ENCODE measurements around the gene CCDC74B. TPM values are rescaled to one million over a fixed set of nuclear protein-coding genes. Genes with fewer than 3 reads are reported as not detected.
"Not testable (repeated sequence)": the region's sequence is repeated elsewhere in the genome, so short reads cannot be mapped to it uniquely, and the experiment has no call there.

The CCDC74B gene
- total RNA-seq, 4 donors from 2014 or later, result 0.55 to 1.8 (median 1.4) TPM; not detected in 1

DNA sequence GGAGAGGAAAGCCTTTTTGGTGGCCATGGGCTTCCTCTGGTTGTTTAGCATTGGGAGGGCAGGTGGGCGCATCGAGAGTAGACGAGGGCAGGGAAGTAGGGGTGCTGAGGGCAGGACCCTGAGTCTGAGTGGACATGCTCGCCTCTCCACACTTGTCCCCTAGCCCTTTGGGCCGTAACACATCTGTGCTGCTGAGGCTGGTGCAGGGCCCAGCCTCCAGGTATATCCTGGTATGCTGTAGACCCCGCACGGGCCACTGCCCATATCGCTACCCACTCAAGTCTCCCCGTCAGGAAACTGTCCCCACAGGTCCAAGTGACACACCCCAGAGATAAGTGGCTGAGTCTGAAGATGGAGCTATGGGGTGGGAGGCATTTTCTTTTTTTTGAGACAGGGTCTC is 13.7 kb upstream of the CCDC74B start:
- in situ Hi-C loops (cut with MboI; ENCODE audit: low pct_ligation_motif_present in 1 of 4, low pct_unique_long_range_greater_than_20kb in 1 of 4, low sequenced_read_pairs in 3 of 4), result loop anchor here in 2 of 4 donors (25.0 kb wide), 1 partner anchor 179 kb away; the partner anchor contains the start of gene IMP4 (in 2 of the 2)
- Histone ChIP-seq H3K36me3 (peaks cover 0 to 8% (median 1%) of the 10 kb centered on the region in 4 donors), H3K9me3 (no peaks in the 10 kb centered on the region), H3K4me3 (no peak overlapping the region), H3K4me1 (no peaks in the 10 kb centered on the region), H3K27me3 (no peaks in the 10 kb centered on the region), H3K27ac (no peak overlapping the region)
- TF ChIP-seq POLR2A (IDR thresholded peaks at IDR 0.05) (no peak), POLR2AphosphoS5 (IDR thresholded peaks at IDR 0.05) (no peak), EP300 (IDR thresholded peaks at IDR 0.05; ENCODE audit: low read depth) (no peak)
- TF ChIP-seq, protein P1, sequence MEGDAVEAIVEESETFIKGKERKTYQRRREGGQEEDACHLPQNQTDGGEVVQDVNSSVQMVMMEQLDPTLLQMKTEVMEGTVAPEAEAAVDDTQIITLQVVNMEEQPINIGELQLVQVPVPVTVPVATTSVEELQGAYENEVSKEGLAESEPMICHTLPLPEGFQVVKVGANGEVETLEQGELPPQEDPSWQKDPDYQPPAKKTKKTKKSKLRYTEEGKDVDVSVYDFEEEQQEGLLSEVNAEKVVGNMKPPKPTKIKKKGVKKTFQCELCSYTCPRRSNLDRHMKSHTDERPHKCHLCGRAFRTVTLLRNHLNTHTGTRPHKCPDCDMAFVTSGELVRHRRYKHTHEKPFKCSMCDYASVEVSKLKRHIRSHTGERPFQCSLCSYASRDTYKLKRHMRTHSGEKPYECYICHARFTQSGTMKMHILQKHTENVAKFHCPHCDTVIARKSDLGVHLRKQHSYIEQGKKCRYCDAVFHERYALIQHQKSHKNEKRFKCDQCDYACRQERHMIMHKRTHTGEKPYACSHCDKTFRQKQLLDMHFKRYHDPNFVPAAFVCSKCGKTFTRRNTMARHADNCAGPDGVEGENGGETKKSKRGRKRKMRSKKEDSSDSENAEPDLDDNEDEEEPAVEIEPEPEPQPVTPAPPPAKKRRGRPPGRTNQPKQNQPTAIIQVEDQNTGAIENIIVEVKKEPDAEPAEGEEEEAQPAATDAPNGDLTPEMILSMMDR (IDR thresholded peaks at IDR 0.05), result no peak
- no peak for DNase-seq
- WGBS, 2 donors (ENCODE audit: low coverage in 1 of 2), result 87% methylated on average over 9 of the region's 9 CpGs; no CpG with 5 or more reads in 1 of the 2 donors
- intact Hi-C loops (cut with DNase I; ENCODE audit: low total_unique reads), result no loop called here

DNA sequence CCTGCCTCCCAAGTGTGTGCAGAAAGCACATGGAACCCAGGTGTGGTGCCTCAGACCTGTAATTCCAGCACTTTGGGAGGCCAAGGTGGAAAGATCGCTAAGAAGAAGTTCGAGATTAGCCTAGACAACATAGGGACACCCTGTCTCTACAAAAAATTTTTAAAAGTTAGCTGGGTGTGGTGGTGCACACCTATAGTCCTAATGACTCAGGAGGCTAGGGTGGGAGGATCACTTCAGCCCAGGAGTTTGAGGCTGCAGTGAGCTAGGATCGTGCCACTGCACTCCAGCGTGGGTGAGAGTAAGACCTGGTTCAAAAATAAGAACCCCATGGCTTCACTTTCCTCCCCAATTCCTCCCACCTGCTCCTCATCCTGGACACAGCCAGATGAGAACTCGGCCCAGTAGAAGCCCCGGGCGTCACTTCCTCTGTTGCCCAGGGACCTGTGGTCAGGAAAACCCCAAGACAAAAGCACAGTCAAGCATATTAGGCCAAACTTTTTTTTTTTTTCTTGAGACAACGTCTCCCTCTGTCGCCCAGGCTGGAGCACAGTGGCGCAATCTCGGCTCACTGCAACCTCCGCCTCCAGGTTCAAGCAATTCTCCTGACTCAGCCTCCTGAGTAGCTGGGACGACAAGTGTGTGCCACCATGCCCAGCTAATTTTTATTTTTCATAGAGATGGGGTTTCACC is 13.1 kb upstream of the CCDC74B start:
- in situ Hi-C loops (cut with MboI; ENCODE audit: low pct_ligation_motif_present in 1 of 4, low pct_unique_long_range_greater_than_20kb in 1 of 4, low sequenced_read_pairs in 3 of 4), result loop anchor here in 2 of 4 donors (25.0 kb wide), 1 partner anchor 179 kb away; the partner anchor contains the start of gene IMP4 (in 2 of the 2)
- DNase-seq; H3K27ac ChIP-seq; H3K4me3 ChIP-seq; H3K4me1 ChIP-seq; H3K36me3 ChIP-seq; H3K27me3 ChIP-seq; intact Hi-C loops (cut with DNase I; ENCODE audit: low total_unique reads); H3K9me3 ChIP-seq: not testable (repeated sequence)
- WGBS, 2 donors (ENCODE audit: low coverage in 1 of 2), result 73 to 78% methylated on average over 7 to 12 of the region's 13 CpGs

DNA sequence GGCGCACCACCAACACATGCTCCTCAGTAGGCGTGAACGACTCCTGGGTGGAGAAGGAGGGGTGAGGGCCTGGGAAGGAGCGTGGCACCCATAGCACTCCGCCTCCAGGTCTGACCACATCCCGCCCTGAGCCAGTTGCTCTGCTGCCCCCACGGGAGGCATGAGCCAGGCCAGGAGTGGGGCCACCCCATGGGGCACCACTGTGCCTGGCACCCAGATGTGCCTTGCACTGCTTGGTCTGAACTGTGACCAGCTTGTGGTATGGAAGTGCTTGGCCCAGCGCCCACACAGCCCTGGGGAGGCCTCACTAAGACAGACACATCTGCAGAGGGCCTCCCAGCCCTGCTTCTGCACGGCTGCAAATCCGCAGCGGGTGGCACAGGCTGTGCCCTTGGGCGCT is 12.4 kb upstream of the CCDC74B start:
- H3K4me1 ChIP-seq; H3K36me3 ChIP-seq; H3K9me3 ChIP-seq; intact Hi-C loops (cut with DNase I; ENCODE audit: low total_unique reads); H3K27ac ChIP-seq; DNase-seq; H3K27me3 ChIP-seq; H3K4me3 ChIP-seq: not testable (repeated sequence)
- in situ Hi-C loops (cut with MboI; ENCODE audit: low pct_ligation_motif_present in 1 of 4, low pct_unique_long_range_greater_than_20kb in 1 of 4, low sequenced_read_pairs in 3 of 4), result loop anchor here in 2 of 4 donors (25.0 kb wide), 1 partner anchor 180 kb away; the partner anchor contains the start of gene IMP4 (in 2 of the 2)
- 81% methylated on average over 6 of the region's 12 CpGs; no CpG with 5 or more reads in 1 of the 2 donors for WGBS, 2 donors (ENCODE audit: low coverage in 1 of 2)

DNA sequence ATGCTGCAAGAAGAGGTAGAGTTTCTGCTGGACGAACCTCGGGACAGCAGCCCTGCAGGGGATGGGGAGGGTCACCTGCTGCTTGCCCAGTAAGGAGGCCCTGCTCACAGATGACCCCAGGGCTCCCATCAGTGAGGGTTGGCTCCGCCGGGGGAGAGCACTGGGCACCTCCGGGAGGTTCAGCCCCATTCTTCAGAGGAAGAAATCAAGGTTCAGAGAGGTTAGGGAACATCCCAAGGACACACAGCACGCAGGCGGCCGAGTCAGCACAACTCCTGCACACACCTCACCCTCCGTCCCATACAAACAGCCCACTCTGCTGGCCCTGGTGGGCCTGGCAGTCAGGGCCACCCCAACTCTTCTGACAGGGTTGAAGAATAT is 11.7 kb upstream of the CCDC74B start:
- DNase-seq, result no peak
- H3K9me3 ChIP-seq, result no peaks in the 10 kb centered on the region
- WGBS, 2 donors (ENCODE audit: low coverage in 1 of 2), result 91% methylated on average over 9 of the region's 9 CpGs; no CpG with 5 or more reads in 1 of the 2 donors
- TF ChIP-seq POLR2A (IDR thresholded peaks at IDR 0.05) (no peak), POLR2AphosphoS5 (IDR thresholded peaks at IDR 0.05) (no peak), EP300 (IDR thresholded peaks at IDR 0.05; ENCODE audit: low read depth) (no peak)
- TF ChIP-seq, protein P1 (IDR thresholded peaks at IDR 0.05), result no peak
- H3K4me3 ChIP-seq, result no peak overlapping the region
- H3K4me1 ChIP-seq, result no peaks in the 10 kb centered on the region
- in situ Hi-C loops (cut with MboI; ENCODE audit: low pct_ligation_motif_present in 1 of 4, low pct_unique_long_range_greater_than_20kb in 1 of 4, low sequenced_read_pairs in 3 of 4) (loop anchor here in 2 of 4 donors (25.0 kb wide), 1 partner anchor 181 kb away; the partner anchor contains the start of gene IMP4 (in 2 of the 2)), intact Hi-C loops (cut with DNase I; ENCODE audit: low total_unique reads) (no loop called here)
- no peaks in the 10 kb centered on the region for H3K36me3 ChIP-seq
- H3K27me3 ChIP-seq, result no peaks in the 10 kb centered on the region
- H3K27ac ChIP-seq, result no peak overlapping the region

DNA sequence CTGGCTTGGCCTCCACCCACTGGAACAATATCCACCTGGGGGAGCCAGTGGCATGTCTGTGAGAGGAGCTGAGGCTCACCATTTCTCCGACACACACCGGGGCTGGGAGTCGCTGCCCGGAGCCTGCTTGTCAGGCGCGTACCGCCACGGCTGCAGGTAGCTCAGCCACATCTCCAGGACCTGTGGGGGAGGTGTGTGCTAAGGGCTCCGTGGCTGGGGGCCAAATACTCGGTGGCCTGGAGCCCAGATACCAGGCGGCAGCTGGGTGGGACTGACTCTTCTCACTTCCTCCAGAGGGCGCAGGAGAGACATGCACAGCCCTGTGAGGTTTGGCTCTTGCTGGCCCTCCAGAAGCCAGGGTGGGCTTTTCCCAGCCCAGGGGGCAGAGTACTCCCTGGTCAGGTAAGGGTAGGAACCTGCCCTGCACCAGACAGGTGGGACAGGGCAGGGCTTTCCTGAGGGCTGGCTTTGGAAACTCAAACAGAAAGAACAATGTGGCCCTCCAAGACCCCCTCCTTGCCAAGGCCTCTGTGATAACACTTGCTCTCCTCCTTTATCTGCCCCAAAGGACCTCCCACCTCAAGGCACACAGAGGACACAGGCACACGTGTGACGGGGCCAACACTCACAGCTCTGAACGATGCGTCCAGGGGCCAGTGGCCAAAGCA is 11.2 kb upstream of the CCDC74B start:
- H3K27ac ChIP-seq; H3K4me3 ChIP-seq; H3K9me3 ChIP-seq; H3K36me3 ChIP-seq; intact Hi-C loops (cut with DNase I; ENCODE audit: low total_unique reads); H3K27me3 ChIP-seq; H3K4me1 ChIP-seq: not testable (repeated sequence)
- in situ Hi-C loops (cut with MboI; ENCODE audit: low pct_ligation_motif_present in 1 of 4, low pct_unique_long_range_greater_than_20kb in 1 of 4, low sequenced_read_pairs in 3 of 4), result loop anchor here in 2 of 4 donors (25.0 kb wide), 1 partner anchor 181 kb away; the partner anchor contains the start of gene IMP4 (in 2 of the 2)
- 63% methylated on average over 13 of the region's 16 CpGs; no CpG with 5 or more reads in 1 of the 2 donors for WGBS, 2 donors (ENCODE audit: low coverage in 1 of 2)
- peak; percentile 57 for DNase-seq
- TF ChIP-seq, protein P1 (IDR thresholded peaks at IDR 0.05), result peak; percentile 36 to 70 (median 59)

Measured in transverse colon (tissue), 4 donors.